OCI-M2 (cell line): ENCODE data around the gene FNDC3B.

Experiments used
- DNase-seq: peaks from one replicate; lab custom pipeline; 2025; ENCODE audit not compliant: unreplicated experiment; lab: John Stamatoyannopoulos, UW

Gene FNDC3B

GRCh38 chr3:172112734-172113120 is 73.3 kb downstream of the FNDC3B start:
- DNase-seq: no peak

- no peak for DNase-seq
Observed at GRCh38 chr3:172113710-172114109, 74.3 kb downstream of the FNDC3B start.

- no peak for DNase-seq
Observed at GRCh38 chr3:172115059-172115458, 75.7 kb downstream of the FNDC3B start.

GRCh38 chr3:172115787-172116186 is 76.4 kb downstream of the FNDC3B start:
- DNase-seq: no peak

GRCh38 chr3:172118019-172118418 is 78.6 kb downstream of the FNDC3B start:
- no peak for DNase-seq

GRCh38 chr3:172119266-172119969 is 80.0 kb downstream of the FNDC3B start:
- no peak for DNase-seq

GRCh38 chr3:172120912-172121311 is 81.5 kb downstream of the FNDC3B start:
- DNase-seq: no peak

GRCh38 chr3:172121981-172122380 is 82.6 kb downstream of the FNDC3B start:
- no peak for DNase-seq

- DNase-seq: no peak
Observed at GRCh38 chr3:172124271-172124670, 84.9 kb downstream of the FNDC3B start.

GRCh38 chr3:172125053-172125452 is 85.7 kb downstream of the FNDC3B start:
- no peak for DNase-seq

GRCh38 chr3:172125963-172126457 is 86.6 kb downstream of the FNDC3B start:
- no peak for DNase-seq

- DNase-seq: no peak
Observed at GRCh38 chr3:172126741-172127140, 87.4 kb downstream of the FNDC3B start.

GRCh38 chr3:172127141-172127540 is 87.8 kb downstream of the FNDC3B start:
- DNase-seq: no peak

- DNase-seq: no peak
Observed at GRCh38 chr3:172127929-172128580, 88.7 kb downstream of the FNDC3B start.

GRCh38 chr3:172128858-172129257 is 89.5 kb downstream of the FNDC3B start:
- no peak for DNase-seq

GRCh38 chr3:172129498-172129849 is 90.1 kb downstream of the FNDC3B start:
- DNase-seq: no peak

- no peak for DNase-seq
Observed at GRCh38 chr3:172129850-172130716, 90.7 kb downstream of the FNDC3B start.

GRCh38 chr3:172130717-172131050 is 91.3 kb downstream of the FNDC3B start:
- no peak for DNase-seq

GRCh38 chr3:172131746-172132145 is 92.4 kb downstream of the FNDC3B start:
- no peak for DNase-seq

- no peak for DNase-seq
Observed at GRCh38 chr3:172132159-172132586, 92.8 kb downstream of the FNDC3B start.

GRCh38 chr3:172132721-172133311 is 93.4 kb downstream of the FNDC3B start:
- DNase-seq: no peak
